Stimulated activated CD4-positive, alpha-beta T cell treated with anti-CD3 and anti-CD28 coated beads, Interleukin-15, amount 100 ng/mL, for 1 hour (primary cell): Measurements from ENCODE around the gene FOXP3.

ENCODE experiments used
- DNase-seq, 2 donors: peaks; one replicate each; pipeline ENCODE4 v3.0.0-alpha.2; 2020; ENCODE audit warnings: low read depth in 1 of 2, low spot score in 1 of 2

Gene FOXP3

DNA sequence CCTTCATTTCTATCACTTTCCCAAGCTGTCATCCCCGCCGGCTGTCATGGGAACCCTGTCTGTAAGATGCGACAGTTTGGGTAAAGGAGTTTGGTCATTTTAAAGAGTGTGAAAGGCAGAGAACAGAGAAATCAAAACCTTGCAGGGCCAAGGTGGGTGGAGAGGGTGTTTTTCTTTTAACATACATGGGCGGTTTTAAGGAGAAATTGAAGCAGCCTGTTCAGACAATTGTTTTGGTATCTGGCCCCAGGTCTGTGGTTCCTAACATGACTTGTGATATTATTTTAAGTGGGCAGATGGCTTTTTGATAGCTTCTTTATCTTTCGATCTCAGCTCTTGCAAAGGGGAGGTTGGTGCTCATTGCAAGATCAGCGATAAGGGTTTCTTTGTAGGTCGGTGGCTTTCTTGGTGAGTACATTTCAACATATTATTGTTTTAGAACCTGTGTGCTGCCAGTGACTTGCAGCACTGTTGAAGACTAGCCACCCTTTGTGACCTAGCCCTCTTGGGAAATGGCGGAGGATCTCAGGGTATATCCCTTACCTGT is 8.7 kb upstream of the FOXP3 start:
- no peak for DNase-seq

DNA sequence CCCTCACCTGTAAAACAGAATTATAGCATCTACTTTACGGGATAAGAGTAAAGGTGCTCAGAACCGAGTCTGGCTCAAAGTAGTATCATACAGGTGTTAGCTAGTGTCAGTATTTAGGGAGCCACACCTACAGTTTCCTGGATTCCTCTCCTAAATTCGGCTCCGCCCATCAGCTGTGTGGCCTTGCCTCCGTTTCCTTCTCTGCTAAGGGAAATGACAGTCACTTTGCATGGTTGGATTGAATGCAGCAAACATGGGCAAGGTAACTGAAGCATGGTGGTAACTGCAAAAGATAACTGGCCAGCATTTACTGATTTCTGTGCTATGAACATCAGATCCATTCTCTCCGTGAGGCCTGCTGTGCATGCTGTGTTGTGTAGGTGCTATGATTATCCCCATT is 7.9 kb upstream of the FOXP3 start:
- no peak for DNase-seq

DNA sequence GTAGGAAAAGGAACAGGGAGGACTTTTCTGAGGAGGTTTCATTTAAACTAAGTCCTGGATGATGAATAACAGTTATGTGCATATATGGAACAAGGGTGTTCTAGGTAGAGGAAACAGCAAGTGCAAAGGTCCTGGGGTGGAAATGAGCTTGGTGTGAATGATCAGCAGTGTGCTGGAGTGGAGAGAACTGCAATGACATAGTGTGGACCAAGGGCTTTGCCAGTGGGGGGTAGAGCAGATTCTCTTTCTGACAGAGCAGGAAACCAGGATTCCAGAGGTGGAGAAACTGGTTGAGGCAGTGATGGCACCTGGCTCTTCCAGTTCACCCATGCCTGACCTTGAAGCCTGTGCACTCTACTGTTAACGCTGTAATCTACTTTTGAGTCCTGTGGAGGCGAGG is 6.8 kb upstream of the FOXP3 start:
- no peak for DNase-seq

DNA sequence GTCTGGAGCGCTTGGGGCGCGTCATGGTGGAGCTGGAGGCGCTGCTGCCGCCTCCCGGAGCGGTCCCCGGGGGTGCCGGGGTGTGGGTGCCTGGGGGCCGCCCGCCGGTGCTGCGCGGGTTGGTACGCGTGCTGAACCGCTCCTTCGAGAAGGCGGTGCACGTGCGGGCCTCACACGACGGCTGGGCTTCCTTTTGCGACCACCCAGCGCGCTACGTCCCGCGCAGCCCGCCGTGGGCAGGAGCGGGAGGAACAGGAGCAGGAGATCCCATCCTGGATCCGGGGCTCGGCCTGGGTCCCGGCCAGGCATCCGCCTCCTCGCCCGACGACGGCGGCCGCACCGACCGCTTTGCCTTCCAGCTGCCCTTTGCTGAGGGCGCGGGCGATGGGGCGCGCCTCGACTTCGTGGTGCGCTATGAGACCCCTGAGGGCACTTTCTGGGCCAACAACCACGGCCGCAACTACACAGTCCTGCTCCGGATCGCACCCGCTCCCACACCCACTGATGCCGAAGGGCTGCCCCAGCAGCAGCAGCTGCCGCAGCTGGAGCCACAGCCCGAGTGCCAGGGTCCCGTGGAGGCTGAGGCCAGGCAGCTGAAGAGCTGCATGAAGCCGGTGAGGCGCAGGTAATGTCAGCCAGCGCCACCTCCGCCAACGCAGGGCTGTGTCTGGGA is 5.9 kb upstream of the FOXP3 start:
- no peak for DNase-seq

DNA sequence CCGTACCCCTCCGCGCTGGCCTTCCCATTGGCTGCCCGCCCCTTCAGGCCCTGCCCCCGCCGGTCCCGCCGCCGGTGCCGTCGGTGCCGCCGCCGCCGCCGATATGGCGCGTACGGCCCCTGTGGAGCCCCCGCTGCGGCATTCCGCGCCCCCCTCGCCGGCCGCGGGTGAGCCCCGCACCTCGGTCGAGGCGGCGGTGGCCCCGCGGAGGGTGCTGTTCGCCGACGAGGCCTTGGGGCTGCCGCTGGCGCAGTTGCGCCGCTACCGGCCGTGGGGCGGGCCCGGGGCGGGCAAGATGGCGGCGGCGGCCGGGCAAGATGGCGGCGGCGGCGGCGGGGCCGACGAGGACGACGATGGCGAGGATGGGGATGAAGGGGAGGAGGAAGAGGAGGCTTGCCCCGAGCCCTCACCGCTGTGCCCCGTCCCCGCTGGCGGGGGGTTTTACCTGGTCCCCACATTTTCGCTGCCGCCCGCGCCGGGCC is 5.3 kb upstream of the FOXP3 start, which contains the start of gene PPP1R3F:
PPP1R3F (plus strand) TSS at position 27 of the 482 bp plus-strand sequence; CDS start at position 104, 77 bp downstream.
- no peak for DNase-seq

DNA sequence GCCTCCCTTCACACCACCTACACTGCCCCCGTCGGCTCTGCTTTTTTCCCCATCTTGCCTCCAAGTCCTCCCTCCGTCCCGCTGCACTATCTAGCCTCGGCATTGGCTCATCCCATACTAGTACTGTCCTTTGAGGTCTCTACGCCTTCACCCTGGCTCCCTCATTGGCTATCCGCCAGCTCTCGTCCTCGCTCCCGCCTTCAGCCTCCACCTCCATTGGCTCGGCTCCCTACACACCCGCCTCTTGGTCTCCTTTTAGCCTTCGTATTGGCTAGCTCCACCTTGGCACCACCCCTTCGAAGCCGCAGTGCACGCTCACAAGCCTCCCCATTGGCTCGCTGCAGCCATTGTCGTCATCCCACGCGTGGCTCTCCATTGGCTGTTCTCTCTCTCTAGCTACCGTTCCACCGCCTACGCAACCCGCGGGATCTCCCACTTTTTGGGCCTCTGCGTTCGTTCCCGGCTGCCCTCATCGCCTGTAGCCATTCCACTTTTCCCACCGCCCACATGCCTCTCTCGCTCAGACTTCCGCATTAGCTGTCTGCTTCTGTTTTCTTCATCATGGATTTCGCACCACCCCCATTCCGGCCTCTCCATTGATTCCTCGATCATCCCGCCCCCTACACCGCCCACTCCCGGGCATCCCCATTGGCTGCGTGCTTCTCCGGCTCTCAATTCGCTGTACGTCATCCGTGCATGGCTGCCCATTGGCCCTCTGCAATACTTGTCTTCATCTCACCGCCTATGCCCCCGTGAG is 4.7 kb upstream of the FOXP3 start:
- peak; percentile 87 for DNase-seq

DNA sequence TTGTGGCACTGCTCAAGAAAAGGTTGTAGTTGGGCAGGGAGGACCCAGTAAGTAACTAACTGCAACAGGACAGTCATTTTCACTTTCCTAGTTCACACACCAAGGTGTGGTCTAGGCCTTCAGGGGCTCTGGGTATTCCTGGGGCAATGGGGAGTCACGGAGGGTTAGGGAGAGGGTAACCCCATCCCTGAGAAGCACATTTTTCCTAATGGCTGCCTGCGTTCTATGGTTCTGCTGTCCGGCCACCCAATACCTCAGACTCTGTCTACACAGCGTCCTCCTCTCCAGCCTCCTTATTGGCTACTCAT is 4.1 kb upstream of the FOXP3 start:
- DNase-seq, result no peak

DNA sequence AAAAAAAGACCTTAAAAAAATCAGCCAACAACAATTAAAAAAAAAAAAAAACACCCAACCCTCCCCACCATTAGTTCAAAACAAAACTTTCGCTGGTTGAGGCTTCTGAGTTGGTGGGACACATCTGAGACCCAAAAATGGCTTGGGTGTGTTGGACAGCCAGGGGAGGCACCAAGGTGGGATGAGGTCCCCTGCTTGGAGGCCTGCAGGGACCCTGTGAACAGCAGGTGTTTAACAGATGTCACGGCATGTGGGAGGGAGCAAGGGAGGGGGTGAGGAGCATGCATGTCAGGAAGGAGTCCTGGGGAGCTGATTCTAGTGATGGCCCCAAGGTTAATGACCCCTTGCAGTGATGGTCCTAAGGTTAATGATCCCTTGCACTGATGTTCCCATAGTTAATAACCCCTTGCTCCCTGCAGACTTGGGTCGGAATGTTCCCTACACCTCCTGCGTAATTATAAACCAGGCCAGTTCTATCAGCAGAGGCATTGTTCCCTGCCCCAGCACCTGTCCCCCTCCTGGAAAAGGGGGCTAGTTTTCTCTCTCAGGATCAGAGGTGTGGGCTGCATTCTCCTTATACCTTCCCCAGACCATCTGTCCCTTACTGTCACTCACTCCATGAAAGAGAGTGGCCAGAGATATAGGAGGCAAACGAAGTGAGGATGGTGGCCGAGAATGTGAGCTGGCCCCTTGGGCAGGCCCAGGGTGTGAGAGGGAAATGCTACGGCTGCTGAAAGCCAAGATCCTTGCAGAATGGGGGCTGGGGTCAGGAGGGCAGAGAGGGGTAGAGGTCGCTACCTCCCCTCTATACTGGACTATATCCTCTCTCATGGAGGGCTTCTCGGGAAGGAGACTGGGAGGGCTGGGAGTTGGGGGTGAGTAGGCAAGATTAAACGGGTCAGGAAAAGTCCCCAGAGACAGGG is 2.3 kb upstream of the FOXP3 start:
- DNase-seq, result no peak

DNA sequence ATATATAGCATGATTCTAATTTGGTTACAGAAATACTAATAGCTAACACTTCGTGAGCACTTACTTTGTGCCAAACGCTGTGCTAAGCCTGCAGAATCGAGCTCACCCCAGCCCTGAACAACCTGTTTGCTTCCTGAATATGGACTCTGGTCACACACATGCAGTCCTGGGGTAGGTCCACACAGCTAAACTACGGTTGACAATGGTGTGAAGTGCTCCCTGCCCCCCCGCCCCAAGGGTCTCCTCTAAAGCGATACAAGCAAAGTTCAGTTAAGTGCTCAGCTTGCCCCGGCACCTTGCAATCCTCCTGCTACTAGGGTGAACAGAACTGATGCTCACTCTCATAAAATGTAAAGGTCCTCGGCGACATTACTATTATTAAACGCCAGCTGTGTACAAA is 879 bp downstream of the FOXP3 start:
- DNase-seq, result no peak

DNA sequence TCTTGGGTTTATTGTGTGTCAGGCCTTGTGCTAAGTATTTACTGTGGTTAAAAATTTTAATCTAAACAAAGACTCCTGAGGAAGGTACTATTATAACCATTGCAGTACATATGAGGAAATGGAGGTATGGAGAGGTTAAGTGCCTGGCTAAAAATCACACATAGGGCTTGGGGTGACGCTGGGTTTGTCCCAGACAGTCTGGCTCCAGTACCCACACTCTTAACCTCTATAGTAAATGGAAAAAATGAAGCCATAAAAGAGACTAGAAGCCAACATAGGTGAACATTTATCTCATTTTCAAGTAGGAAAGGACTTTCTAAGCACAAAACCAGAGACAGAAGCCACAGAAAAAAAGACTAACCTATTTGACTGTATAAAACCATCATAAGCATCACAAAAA is 1.9 kb downstream of the FOXP3 start:
- DNase-seq, result no peak

DNA sequence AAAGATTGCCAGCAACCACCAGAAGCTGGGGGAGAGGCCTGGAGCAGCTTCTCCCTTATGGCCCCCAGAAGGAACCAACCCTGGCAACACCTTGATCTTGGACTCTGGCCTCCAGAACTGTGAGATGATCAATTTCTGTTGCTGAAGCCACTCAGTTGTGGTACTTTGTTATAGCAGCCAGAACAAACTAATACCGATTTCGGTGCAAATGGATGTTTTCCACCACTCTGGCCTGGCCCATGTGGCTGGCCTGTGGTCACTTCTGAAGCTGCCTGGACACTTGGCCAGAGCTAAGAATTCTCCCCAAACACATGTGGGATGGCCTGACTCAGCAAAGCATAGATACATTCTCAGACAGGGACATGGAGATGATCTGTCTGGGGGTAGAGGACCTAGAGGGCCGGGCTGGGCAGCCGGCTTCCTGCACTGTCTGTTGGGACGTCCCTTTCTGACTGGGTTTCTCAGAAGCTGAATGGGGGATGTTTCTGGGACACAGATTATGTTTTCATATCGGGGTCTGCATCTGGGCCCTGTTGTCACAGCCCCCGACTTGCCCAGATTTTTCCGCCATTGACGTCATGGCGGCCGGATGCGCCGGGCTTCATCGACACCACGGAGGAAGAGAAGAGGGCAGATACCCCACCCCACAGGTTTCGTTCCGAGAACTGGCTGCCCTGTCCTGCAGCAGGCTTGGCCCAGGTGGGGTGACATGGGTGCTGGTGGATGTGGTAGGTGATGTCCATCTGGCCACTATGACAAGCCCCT is 4.1 kb downstream of the FOXP3 start:
- no peak for DNase-seq

DNA sequence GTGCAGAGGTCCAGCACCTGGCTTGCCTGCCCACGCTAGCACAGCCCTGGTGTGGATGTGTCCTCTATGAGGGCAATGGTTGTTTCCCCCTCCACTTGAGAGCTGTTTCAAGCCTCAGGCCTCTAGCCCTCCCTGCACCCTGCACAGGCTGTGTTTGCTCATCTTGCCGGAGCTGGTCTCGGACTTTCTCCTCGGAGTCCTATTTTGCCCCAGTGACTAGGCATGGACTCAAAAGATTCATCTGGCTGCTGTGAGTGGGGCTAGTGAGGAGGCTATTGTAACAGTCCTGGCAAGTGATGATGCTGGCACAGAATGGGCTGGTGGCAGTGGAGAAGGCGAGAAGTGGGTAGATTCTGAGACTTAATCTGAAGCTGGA is 5.8 kb downstream of the FOXP3 start:
- DNase-seq, result no peak

DNA sequence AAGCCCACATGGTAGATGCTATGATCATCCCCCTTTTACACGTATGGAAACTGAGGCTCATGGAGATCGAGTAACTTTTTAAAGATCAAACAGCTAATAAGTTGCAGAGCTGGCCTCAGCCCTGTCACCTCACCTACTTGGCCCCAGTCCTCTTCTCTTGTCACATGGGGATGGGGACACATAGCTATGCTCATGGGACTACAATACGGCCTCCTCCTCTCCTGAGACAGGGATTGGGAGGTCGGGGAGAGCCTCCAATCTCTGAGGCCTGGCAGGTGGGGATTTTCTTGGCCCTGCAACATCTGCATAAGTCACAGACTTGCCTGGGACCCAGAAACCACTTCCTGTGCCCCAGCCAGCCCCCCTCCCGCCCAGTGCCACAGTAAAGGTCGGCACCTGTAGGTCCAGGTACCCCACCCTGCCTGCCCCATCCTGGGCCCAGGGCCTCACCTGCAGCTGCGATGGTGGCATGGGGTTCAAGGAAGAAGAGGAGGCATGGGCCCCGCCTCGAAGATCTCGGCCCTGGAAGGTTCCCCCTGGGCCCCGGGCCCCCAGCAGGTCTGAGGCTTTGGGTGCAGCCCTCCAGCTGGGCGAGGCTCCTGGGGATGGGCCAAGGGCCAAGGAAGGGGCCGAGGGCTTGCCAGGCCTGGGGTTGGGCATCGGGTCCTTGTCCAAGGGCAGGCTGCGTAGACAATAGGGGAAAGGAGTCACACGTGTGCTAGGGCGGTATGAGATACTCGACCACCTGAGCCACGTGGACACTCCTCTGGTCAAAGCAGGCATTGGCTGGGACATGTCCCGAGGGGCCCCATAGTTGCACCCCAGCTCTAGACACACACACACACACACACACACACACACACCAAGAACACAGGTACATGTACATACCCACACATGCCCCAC is 6.4 kb downstream of the FOXP3 start:
- DNase-seq, result no peak

DNA sequence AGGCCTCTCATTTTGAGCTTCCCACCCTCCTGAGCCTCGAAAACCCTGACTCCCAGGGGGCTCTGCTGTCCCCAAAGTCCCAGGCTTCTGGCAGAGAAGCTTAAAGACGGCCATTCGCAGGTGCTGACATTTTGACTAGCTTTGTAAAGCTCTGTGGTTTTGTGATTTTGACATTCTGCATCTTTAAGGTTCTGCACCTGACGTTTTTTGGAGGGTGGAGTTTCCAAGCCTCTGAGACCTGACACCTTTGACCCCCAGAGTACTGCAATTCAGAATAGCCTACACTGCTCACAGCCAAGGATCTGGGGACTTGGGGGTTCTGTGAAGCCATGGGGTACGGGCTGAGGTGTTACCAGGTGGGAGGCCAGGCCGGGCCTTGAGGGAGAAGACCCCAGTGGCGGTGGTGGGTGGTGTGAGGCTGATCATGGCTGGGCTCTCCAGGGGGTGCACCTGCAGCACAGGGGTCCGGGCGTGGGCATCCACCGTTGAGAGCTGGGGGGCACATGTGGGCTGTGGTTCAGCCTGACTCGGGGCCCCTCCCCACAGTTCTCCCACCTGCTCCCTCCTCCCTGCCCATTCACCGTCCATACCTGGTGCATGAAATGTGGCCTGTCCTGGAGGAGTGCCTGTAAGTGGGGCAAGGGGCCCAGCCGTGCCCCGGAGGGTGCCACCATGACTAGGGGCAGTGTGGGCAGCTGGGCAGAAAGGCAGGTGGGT is 7.3 kb downstream of the FOXP3 start:
- DNase-seq, result no peak

DNA sequence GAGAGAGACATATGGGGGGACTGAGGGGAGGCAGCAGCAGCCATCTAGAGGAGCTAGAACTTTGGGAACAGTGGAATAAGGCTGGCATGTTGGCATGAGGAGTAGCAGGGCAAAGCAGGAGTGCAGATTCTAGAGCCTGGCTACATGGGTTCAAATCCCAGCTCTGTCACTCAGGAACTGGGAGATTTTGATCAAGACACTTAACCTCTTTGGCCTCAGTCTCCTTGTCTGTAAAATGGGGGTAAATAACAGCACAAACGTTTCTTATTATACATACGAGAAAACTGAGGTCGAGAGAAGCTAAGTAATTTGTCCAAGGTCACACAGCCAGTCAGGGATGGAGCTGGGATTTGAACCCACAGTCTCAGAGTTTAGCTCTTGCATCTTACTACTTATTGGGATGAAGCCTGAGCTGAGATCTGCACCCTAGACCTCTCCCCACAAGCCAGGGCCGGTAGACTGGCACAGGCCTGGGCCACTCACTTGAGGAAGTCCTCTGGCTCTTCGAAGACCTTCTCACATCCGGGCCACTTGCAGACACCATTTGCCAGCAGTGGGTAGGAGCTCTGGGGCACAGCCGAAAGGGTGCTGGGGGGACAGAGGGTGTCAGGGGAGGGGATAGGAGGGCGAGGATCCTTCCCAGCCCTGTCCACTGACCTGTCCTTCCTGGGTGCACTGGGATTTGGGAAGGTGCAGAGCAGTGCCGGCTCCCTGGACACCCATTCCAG is 8.1 kb downstream of the FOXP3 start:
- DNase-seq, result no peak

DNA sequence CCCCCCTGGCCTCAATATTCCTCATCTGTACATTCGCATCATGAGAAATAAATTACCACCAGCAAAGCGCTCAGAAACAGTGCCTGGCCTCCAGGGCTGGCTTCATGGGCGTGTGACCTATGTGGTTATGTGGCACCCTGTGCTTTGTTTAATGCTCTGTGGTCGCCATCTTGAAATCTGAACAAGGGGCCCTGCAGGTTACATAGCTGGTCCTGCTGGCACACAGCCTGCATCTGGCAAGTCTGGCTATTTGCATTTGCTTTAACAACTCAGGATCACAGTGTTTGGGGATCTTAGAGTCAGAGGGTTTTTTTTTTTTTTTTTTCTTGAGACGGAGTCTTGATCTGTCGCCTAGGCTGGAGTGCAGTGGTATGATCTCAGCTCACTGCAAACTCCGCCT is 9.9 kb downstream of the FOXP3 start:
- no peak for DNase-seq

DNA sequence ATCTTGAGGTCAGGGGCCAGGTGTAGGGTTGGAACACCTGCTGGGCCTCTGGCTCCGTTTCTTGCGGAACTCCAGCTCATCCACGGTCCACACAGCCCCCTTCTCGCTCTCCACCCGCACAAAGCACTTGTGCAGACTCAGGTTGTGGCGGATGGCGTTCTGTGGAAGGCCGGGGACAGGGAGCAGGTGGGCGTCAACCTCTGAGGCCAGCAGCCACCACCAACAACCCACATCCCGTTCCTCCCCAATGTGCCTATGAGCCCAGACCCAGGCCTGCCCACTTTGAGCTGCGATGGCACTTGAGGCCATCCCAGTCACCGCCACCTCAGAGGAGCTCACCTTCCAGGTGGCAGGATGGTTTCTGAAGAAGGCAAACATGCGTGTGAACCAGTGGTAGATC is 13.2 kb downstream of the FOXP3 start:
- DNase-seq, result no peak

DNA sequence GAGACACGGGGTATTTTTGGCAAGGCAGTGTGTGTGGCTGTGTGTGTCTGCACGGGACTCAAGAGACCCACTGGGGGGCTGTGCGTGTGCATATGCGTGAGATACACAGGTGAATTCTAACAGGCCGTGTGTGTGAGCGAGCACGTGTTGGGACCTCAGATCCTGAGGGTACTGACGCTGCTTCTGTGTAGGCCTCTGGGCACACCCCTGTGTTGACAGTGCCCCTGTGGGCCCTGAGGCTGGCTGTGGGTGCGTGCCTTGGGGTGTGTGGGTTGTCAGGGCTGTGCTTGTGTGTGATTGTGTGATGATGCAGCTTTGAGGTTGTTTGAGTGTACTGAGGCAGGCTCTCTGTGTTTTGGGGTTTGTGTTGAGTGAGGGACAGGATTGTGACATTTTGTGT is 13.9 kb downstream of the FOXP3 start:
- no peak for DNase-seq

DNA sequence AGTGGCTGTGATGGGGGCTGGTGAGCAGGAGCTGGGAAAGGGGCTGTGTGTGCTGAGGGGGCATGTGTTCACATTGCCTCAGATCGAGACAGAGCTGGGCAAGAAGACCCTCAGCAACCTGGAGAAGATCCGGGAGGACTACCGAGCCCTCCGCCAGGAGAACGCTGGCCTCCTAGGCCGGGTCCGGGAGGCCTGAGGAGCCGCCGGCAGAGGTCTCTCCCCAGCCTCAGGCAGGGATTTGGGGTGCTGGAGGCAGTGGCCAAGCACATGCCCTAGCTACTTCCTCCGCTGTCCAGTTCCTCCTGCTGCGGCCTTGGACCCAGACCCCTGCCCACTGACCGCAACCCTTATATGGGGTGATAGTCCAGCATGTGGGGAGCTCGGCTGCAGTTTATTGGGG is 14.4 kb downstream of the FOXP3 start:
- no peak for DNase-seq
